HepG2 (cell line): Measurements from ENCODE around the gene ST3GAL2. TPM values are rescaled to one million over a fixed set of nuclear protein-coding genes. Genes with fewer than 3 reads are reported as not detected.

ENCODE experiments used
- ATAC-seq: fragments of 200-7000 bp; cut with Tn5 transposase; 3 replicates; pipeline ENCODE4 v1.9.1; 2020; ENCODE audit warnings: mild to moderate bottlenecking, moderate library complexity
- BruUV-seq: library from RNA; stranded (reverse); fragments of 400-500 nt; replicated peaks from 2 replicates; lab custom pipeline; 2021; lab: Mats Ljungman, UMichigan
- CTCF ChIA-PET: fragments of 300-600 bp; formaldehyde crosslinking; extraction: SDS; loops from one replicate; lab custom pipeline; 2021; ENCODE audit warnings: low total read pairs, inconsistent platforms, low intra/inter-chr PET ratio; lab: Yijun Ruan, JAX
- POLR2A ChIA-PET: fragments of 350-600 bp; sonication (Branson Sonifier 250); formaldehyde crosslinking; loops from one replicate; lab custom pipeline; 2020; ENCODE audit warnings: antibody characterized with exemption, inconsistent platforms; lab: Yijun Ruan, JAX
- DNase-seq: peaks from one replicate; pipeline ENCODE4 v3.0.0-alpha.2; 2015; ENCODE audit warnings: low spot score
- FAIRE-seq: peaks from 3 replicates; lab custom pipeline; 2011; peaks lifted over from hg19 to GRCh38; lab: Jason Lieb, UNC
- H2AFZ ChIP-seq: one replicate; pipeline ENCODE4 v1.6.1; 2011; ENCODE audit warnings: low read length, inconsistent platforms
- H3K27ac ChIP-seq: fragments of 300-600 bp; 3 replicates; pipeline ENCODE4 v1.8.0; 2011; ENCODE audit warnings: mixed run types, mild to moderate bottlenecking, mixed read lengths, low read length, inconsistent platforms; ENCODE audit not compliant: insufficient read depth; ENCODE audit errors: extremely low read length
- H3K27me3 ChIP-seq, 2 experiments: fragments of 200-600 bp in 1 of 2; 2 replicates in 1 of 2; 3 replicates in 1 of 2; pipeline versions ENCODE4 v1.6.0 to v1.8.0; 2011; ENCODE audit warnings: low read length in 2 of 2, mild to moderate bottlenecking in 2 of 2, moderate library complexity in 2 of 2, inconsistent platforms in 1 of 2; ENCODE audit not compliant: insufficient read depth in 2 of 2, control insufficient read depth in 1 of 2
- H3K36me3 ChIP-seq, 2 experiments: fragments of 200-600 bp in 1 of 2; replicated peaks in 1 of 2; 2 replicates in 1 of 2; 3 replicates in 1 of 2; pipeline versions ENCODE4 v1.5.1 to v1.8.0; 2011; ENCODE audit warnings: low read length in 2 of 2, inconsistent platforms in 1 of 2; ENCODE audit not compliant: insufficient read depth in 2 of 2, control insufficient read depth in 1 of 2
- H3K4me1 ChIP-seq: 2 replicates; pipeline ENCODE4 v1.5.1; 2012; ENCODE audit warnings: low read length, inconsistent platforms; ENCODE audit not compliant: insufficient read depth
- H3K4me2 ChIP-seq: 2 replicates; pipeline ENCODE4 v1.6.0; 2011; ENCODE audit warnings: low read depth, low read length, inconsistent platforms
- H3K4me3 ChIP-seq, 3 experiments: fragments of 200-600 bp in 1 of 3; sonication (generic), shearing (Covaris generic) in 1 of 3; replicated peaks in 1 of 3; 2 replicates each; pipeline ENCODE4 v1.5.1; 2011 to 2016; ENCODE audit warnings: low read length in 3 of 3, inconsistent platforms in 2 of 3, low read depth in 2 of 3, mild to moderate bottlenecking in 2 of 3, control low read depth in 1 of 3, mixed read lengths in 1 of 3; ENCODE audit not compliant: insufficient read depth in 1 of 3
- H3K79me2 ChIP-seq: one replicate; pipeline ENCODE4 v1.6.1; 2011; ENCODE audit warnings: low read length, inconsistent platforms; ENCODE audit not compliant: insufficient read depth
- H3K9ac ChIP-seq: 2 replicates; pipeline ENCODE4 v1.6.0; 2011; ENCODE audit warnings: mild to moderate bottlenecking, low read depth, low read length, inconsistent platforms; ENCODE audit not compliant: insufficient read depth
- H3K9me3 ChIP-seq: 2 replicates; pipeline ENCODE4 v1.5.1; 2012; ENCODE audit warnings: mild to moderate bottlenecking, low read length
- H4K20me1 ChIP-seq: 2 replicates; pipeline ENCODE4 v1.6.0; 2011; ENCODE audit warnings: inconsistent platforms, mild to moderate bottlenecking, low read length, moderate library complexity; ENCODE audit not compliant: insufficient read depth
- AGO2 ChIP-seq: fragments of 200-400 bp; formaldehyde crosslinking; optimal IDR thresholded peaks from 2 replicates; pipeline ENCODE3; 2017; ENCODE audit warnings: mild to moderate bottlenecking, low read depth, low read length, moderate library complexity
- GLI4 ChIP-seq: sonication (generic); formaldehyde crosslinking; IDR thresholded peaks from 2 replicates; pipeline ENCODE4 v1.5.1; 2020; ENCODE audit warnings: missing genetic modification reagents, mild to moderate bottlenecking, moderate library complexity, borderline replicate concordance
- HOXA3 ChIP-seq: sonication (generic); formaldehyde crosslinking; IDR thresholded peaks from 2 replicates; pipeline ENCODE4 v1.5.0; 2020; ENCODE audit warnings: missing genetic modification reagents
- HOXA7 ChIP-seq: sonication (generic); formaldehyde crosslinking; IDR thresholded peaks from 2 replicates; pipeline ENCODE4 v1.8.1; 2022; ENCODE audit warnings: mild to moderate bottlenecking, missing genetic modification reagents, moderate library complexity
- KAT8 ChIP-seq: IDR thresholded peaks from 2 replicates; pipeline ENCODE4 v1.6.1; 2016; ENCODE audit warnings: missing genetic modification reagents, missing compliant biosample characterization
- KDM4B ChIP-seq: sonication (generic); formaldehyde crosslinking; IDR thresholded peaks from 2 replicates; pipeline ENCODE4 v1.4.0; 2020; ENCODE audit warnings: missing genetic modification reagents
- NR2F2 ChIP-seq: IDR thresholded peaks from 2 replicates; pipeline ENCODE4 v1.6.1; 2012; ENCODE audit warnings: low read depth, inconsistent platforms, borderline replicate concordance
- POLR2AphosphoS5 ChIP-seq: IDR thresholded peaks from 2 replicates; pipeline ENCODE4 v1.6.1; 2012; ENCODE audit warnings: low read depth, low read length
- ZC3H13 ChIP-seq: sonication (generic); formaldehyde crosslinking; IDR thresholded peaks from 2 replicates; pipeline ENCODE4 v1.8.1; 2023; ENCODE audit warnings: mild to moderate bottlenecking, missing genetic modification reagents, moderate library complexity
- ZNF782 ChIP-seq: sonication (generic); formaldehyde crosslinking; IDR thresholded peaks from 2 replicates; pipeline ENCODE4 v1.4.0; 2020; ENCODE audit warnings: missing genetic modification reagents, mild to moderate bottlenecking, borderline replicate concordance
- ZNF891 ChIP-seq: sonication (generic); formaldehyde crosslinking; IDR thresholded peaks from 2 replicates; pipeline ENCODE4 v1.5.0; 2020; ENCODE audit warnings: mild to moderate bottlenecking, missing genetic modification reagents
- WGBS: methylation state at CpG from one replicate; pipeline ENCODE4 v1.1.6; 2017; ENCODE audit warnings: low lambda C conversion rate; 5-methylcytosine and 5-hydroxymethylcytosine counted together
- in situ Hi-C: cut with HindIII; loops from 2 replicates; pipeline ENCODE4 v1.10.0; 2017; ENCODE audit warnings: low pct_unique_long_range_greater_than_20kb; ENCODE audit not compliant: extremely low pct_ligation_motif_present
- intact Hi-C: fragments of 100-400 bp; cut with micrococcal nuclease; formaldehyde crosslinking; loops from one replicate; pipeline ENCODE4 v1.10.0; 2022; ENCODE audit not compliant: unreplicated experiment
- polyA plus RNA-seq, 8 experiments: library from polyadenylated mRNA; depleted of rRNA in 3 of 8; stranded (reverse) in 7 of 8; unstranded in 1 of 8; fragments of >200 nt; fragmentation: Illumina TruSeq in 4 of 8; extraction: Trizol in 4 of 8; gene quantifications; 2 replicates each; pipeline versions ENCODE4 v1.2.1 to v1.2.3, GENCODE V29; 2011 to 2016; ENCODE audit warnings: low read depth in 4 of 8, missing spikeins in 1 of 8, mixed read lengths in 1 of 8; ENCODE audit not compliant: insufficient read depth in 1 of 8
- total RNA-seq, 5 experiments: library from RNA; depleted of rRNA; stranded (reverse); fragments of >200 nt; fragmentation: Illumina TruSeq; extraction: Trizol; gene quantifications; 2 replicates each; pipeline ENCODE4 v1.2.3, GENCODE V29; 2016; ENCODE audit warnings: low read depth in 1 of 5
- TF ChIP-seq, protein P1 (sequence below): sonication (generic); formaldehyde crosslinking; IDR thresholded peaks from 2 replicates; pipeline ENCODE4 v1.5.0; 2020; ENCODE audit warnings: mild to moderate bottlenecking, missing genetic modification reagents
- TF ChIP-seq, protein P2 (sequence below): IDR thresholded peaks from 2 replicates; pipeline ENCODE4 v1.6.1; 2016; ENCODE audit warnings: missing genetic modification reagents, missing compliant biosample characterization
- TF ChIP-seq, protein P3 (sequence below): sonication (generic); formaldehyde crosslinking; IDR thresholded peaks from 2 replicates; pipeline ENCODE4 v1.5.1; 2020; ENCODE audit warnings: mild to moderate bottlenecking, missing genetic modification reagents, borderline replicate concordance

Gene ST3GAL2
- total and polyA plus RNA-seq, 2 of the 13 experiments (the other 11 are each of a cell fraction or from before 2014, with no cell fraction given): 16.3 to 24.9 TPM

DNA sequence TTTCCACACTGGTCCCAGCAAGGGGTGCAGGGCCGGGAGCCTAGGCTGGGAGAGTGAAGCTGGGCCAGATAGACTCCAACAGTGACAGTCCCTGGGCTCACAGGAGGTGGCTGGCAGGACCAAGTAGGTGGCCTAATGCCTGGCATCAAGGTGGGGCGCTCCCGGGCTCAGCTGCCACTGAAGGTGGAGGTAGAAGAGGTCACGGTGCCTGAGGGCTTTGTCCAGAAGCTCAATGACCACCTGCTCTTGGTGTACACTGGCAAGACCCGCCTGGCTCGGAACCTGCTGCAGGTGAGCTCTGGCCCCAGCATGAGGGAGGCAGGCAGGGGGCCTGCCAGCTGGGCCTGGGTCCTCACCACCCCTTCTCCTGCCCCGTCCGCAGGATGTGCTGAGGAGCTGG is 39.3 kb upstream of the ST3GAL2 start:
- no peak for DNase-seq
- no peak for FAIRE-seq
- POLR2A ChIA-PET: interaction anchor here (5.7 kb wide), 1 partner anchor 98 kb away, joined by 28 read pairs; no protein-coding TSS in a partner anchor

More for the DNA sequence above, 39.3 kb upstream of the ST3GAL2 start:
- Histone ChIP-seq H3K4me2 (no peak overlapping the region), H3K9me3 (no peaks in the 10 kb centered on the region), H3K4me1 (peaks cover 12% of the 10 kb centered on the region), H3K9ac (no peak overlapping the region), H3K79me2 (no peaks in the 10 kb centered on the region), H3K27ac (no peak overlapping the region), H3K4me3 (no peak overlapping the region), H4K20me1 (no peaks in the 10 kb centered on the region), H3K36me3 (peaks cover 21 to 42% of the 10 kb centered on the region in 2 experiments), H3K27me3 (no peaks in the 10 kb centered on the region), H2AFZ (no peak overlapping the region)
- intact Hi-C loops (no loop called here), in situ Hi-C loops (no loop called here)
- 95% methylated on average over 8 of the region's 8 CpGs for WGBS
- BruUV-seq: no TSS peak
- ATAC-seq: no peak
- no peak for TF ChIP-seq KAT8 (CRISPR knock-in tag)
- TF ChIP-seq POLR2AphosphoS5: peak; percentile 23; the same call in 1 of the 2 replicates
- no peak for TF ChIP-seq NR2F2
- TF ChIP-seq, protein P1, sequence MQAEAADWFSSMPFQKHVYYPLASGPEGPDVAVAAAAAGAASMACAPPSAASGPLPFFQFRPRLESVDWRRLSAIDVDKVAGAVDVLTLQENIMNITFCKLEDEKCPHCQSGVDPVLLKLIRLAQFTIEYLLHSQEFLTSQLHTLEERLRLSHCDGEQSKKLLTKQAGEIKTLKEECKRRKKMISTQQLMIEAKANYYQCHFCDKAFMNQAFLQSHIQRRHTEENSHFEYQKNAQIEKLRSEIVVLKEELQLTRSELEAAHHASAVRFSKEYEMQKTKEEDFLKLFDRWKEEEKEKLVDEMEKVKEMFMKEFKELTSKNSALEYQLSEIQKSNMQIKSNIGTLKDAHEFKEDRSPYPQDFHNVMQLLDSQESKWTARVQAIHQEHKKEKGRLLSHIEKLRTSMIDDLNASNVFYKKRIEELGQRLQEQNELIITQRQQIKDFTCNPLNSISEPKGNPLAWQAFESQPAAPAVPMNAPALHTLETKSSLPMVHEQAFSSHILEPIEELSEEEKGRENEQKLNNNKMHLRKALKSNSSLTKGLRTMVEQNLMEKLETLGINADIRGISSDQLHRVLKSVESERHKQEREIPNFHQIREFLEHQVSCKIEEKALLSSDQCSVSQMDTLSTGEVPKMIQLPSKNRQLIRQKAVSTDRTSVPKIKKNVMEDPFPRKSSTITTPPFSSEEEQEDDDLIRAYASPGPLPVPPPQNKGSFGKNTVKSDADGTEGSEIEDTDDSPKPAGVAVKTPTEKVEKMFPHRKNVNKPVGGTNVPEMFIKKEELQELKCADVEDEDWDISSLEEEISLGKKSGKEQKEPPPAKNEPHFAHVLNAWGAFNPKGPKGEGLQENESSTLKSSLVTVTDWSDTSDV (CRISPR knock-in tag): 0 out of 2 replicates have a peak, but pooled peaks have one; percentile 29
- TF ChIP-seq ZC3H13 (CRISPR knock-in tag): peak; percentile 59; the same call in 1 of the 2 replicates
- TF ChIP-seq HOXA3: no peak
- TF ChIP-seq, protein P2, sequence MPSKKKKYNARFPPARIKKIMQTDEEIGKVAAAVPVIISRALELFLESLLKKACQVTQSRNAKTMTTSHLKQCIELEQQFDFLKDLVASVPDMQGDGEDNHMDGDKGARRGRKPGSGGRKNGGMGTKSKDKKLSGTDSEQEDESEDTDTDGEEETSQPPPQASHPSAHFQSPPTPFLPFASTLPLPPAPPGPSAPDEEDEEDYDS (CRISPR knock-in tag): no peak
- TF ChIP-seq KDM4B (CRISPR knock-in tag): no peak
- TF ChIP-seq, protein P3, sequence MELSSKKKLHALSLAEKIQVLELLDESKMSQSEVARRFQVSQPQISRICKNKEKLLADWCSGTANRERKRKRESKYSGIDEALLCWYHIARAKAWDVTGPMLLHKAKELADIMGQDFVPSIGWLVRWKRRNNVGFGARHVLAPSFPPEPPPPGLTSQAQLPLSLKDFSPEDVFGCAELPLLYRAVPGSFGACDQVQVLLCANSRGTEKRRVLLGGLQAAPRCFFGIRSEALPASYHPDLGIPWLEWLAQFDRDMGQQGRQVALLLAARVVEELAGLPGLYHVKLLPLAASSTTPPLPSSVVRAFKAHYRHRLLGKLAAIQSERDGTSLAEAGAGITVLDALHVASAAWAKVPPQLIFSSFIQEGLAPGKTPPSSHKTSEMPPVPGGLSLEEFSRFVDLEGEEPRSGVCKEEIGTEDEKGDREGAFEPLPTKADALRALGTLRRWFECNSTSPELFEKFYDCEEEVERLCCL (CRISPR knock-in tag): no peak
- no peak for TF ChIP-seq GLI4
- peak; percentile 59 for TF ChIP-seq AGO2
- 0 out of 2 replicates have a peak, but pooled peaks have one; percentile 53 for TF ChIP-seq ZNF891
- no peak for TF ChIP-seq HOXA7 (CRISPR knock-in tag)
- no peak for TF ChIP-seq ZNF782 (CRISPR knock-in tag)
- CTCF ChIA-PET: no interaction called here
